OCI-LY7 (cell line): ENCODE data around the gene ANO9. TPM values are rescaled to one million over a fixed set of nuclear protein-coding genes. Genes with fewer than 3 reads are reported as not detected.

Experiments
- BruUV-seq: library from RNA; stranded (reverse); fragments of 400-500 nt; replicated peaks from 2 replicates; lab custom pipeline; 2021; lab: Mats Ljungman, UMichigan
- CTCF ChIA-PET: fragments of 300-600 bp; sonication (Branson Sonifier 250); formaldehyde crosslinking; loops from one replicate; lab custom pipeline; 2022; ENCODE audit warnings: antibody characterized with exemption; ENCODE audit not compliant: unreplicated experiment; lab: Charles Lee
- POLR2A ChIA-PET: fragments of 300-600 bp; sonication (Branson Sonifier 250); formaldehyde crosslinking; loops from one replicate; lab custom pipeline; 2022; ENCODE audit warnings: antibody characterized with exemption; lab: Charles Lee
- DNase-seq: peaks from one replicate; pipeline ENCODE4 v3.0.0-alpha.2; 2015; ENCODE audit warnings: low spot score
- H2AFZ ChIP-seq: fragments of 200-600 bp; sonication (generic), shearing (Covaris generic); 2 replicates; pipeline ENCODE4 v1.6.1; 2014; ENCODE audit warnings: mild to moderate bottlenecking, antibody characterized with exemption, low read length, moderate library complexity
- H3K27ac ChIP-seq: fragments of 200-600 bp; sonication (generic); 2 replicates; pipeline ENCODE4 v1.5.1; 2014; ENCODE audit warnings: mixed run types, low read depth, mild to moderate bottlenecking, moderate library complexity, low read length, inconsistent platforms; ENCODE audit not compliant: poor library complexity, severe bottlenecking
- H3K36me3 ChIP-seq: fragments of 200-600 bp; sonication (generic); 2 replicates; pipeline ENCODE4 v1.6.1; 2014; ENCODE audit warnings: mild to moderate bottlenecking, antibody characterized with exemption, low read length, moderate library complexity, mixed read lengths; ENCODE audit not compliant: insufficient read depth
- H3K4me1 ChIP-seq: fragments of 200-600 bp; sonication (generic); 2 replicates; pipeline ENCODE4 v1.5.1; 2014; ENCODE audit warnings: mild to moderate bottlenecking, low read length; ENCODE audit not compliant: insufficient read depth, poor library complexity, severe bottlenecking
- H3K4me2 ChIP-seq: fragments of 200-600 bp; sonication (generic); 2 replicates; pipeline ENCODE4 v1.6.1; 2014; ENCODE audit warnings: mild to moderate bottlenecking, low read length
- H3K4me3 ChIP-seq: fragments of 200-600 bp; sonication (generic); 2 replicates; pipeline ENCODE4 v1.5.1; 2014; ENCODE audit warnings: mild to moderate bottlenecking, low read depth, low read length; ENCODE audit not compliant: poor library complexity, severe bottlenecking
- H3K79me2 ChIP-seq: fragments of 200-600 bp; sonication (generic); 2 replicates; pipeline ENCODE4 v1.6.1; 2016; ENCODE audit warnings: low read depth, mild to moderate bottlenecking, low read length, moderate library complexity, mixed read lengths; ENCODE audit not compliant: insufficient read depth
- H3K9me2 ChIP-seq: fragments of 200-600 bp; sonication (generic); 2 replicates; pipeline ENCODE4 v1.6.1; 2016; ENCODE audit warnings: mild to moderate bottlenecking, low read length, mixed read lengths; ENCODE audit not compliant: insufficient read depth
- H3K9me3 ChIP-seq: fragments of 200-600 bp; sonication (generic); 2 replicates; pipeline ENCODE4 v1.6.1; 2014; ENCODE audit warnings: mild to moderate bottlenecking, mixed run types, low read length, mixed read lengths
- H4K20me1 ChIP-seq: fragments of 200-600 bp; sonication (generic); 2 replicates; pipeline ENCODE4 v1.6.1; 2014; ENCODE audit warnings: mild to moderate bottlenecking, antibody characterized with exemption, low read length, moderate library complexity, mixed read lengths; ENCODE audit not compliant: insufficient read depth
- EZH2phosphoT487 ChIP-seq: fragments of 200-600 bp; sonication (generic); IDR thresholded peaks from 2 replicates; pipeline ENCODE4 v1.6.1; 2018; ENCODE audit warnings: low read depth, borderline replicate concordance, mild to moderate bottlenecking, mixed run types, antibody characterized with exemption, low read length, moderate library complexity, mixed read lengths
- intact Hi-C: fragments of 100-400 bp; cut with micrococcal nuclease; formaldehyde crosslinking; loops from one replicate; pipeline ENCODE4 v1.10.0; 2022; ENCODE audit not compliant: unreplicated experiment
- total RNA-seq, 2 experiments: library from RNA; depleted of rRNA in 1 of 2; stranded (reverse); fragments of >200 nt in 1 of 2; shearing (Covaris generic) in 1 of 2; gene quantifications; 2 replicates each; pipeline ENCODE4 v1.2.3, GENCODE V29; 2014 to 2022
- TF ChIP-seq, protein P1 (sequence below): fragments of 200-600 bp; sonication (generic); conservative IDR thresholded peaks from 2 replicates; pipeline ENCODE4 v1.5.1; 2014; ENCODE audit warnings: mild to moderate bottlenecking, antibody characterized with exemption, low read length, moderate library complexity, mixed read lengths

Gene ANO9
- total RNA-seq, 2 experiments from 2014 or later = 25.7 to 27.6 TPM

DNA sequence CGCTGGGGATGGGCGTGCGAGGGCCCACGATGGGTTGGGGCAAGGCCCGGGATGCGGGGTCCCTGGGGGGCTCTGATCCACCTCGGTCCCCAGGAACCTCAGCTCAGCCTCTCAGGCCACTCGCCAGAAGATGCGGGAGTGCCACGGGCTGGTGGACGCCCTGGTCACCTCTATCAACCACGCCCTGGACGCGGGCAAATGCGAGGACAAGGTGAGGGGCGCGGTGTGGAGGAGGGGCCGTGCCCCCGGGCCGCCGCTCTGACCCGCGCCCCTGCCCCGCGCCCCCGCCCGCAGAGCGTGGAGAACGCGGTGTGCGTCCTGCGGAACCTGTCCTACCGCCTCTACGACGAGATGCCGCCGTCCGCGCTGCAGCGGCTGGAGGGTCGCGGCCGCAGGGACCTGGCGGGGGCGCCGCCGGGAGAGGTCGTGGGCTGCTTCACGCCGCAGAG lies 41.5 kb downstream of the ANO9 start:
- Histone ChIP-seq H3K36me3 (no peaks in the 10 kb centered on the region), H3K79me2 (no peaks in the 10 kb centered on the region), H3K4me1 (no peaks in the 10 kb centered on the region), H4K20me1 (no peaks in the 10 kb centered on the region), H3K9me2 (no peaks in the 10 kb centered on the region), H3K9me3 (no peaks in the 10 kb centered on the region), H3K27ac (no peak overlapping the region), H3K4me2 (no peak overlapping the region), H2AFZ (no peak overlapping the region), H3K4me3 (no peak overlapping the region)
- TF ChIP-seq EZH2phosphoT487 = no peak
- TF ChIP-seq, protein P1, sequence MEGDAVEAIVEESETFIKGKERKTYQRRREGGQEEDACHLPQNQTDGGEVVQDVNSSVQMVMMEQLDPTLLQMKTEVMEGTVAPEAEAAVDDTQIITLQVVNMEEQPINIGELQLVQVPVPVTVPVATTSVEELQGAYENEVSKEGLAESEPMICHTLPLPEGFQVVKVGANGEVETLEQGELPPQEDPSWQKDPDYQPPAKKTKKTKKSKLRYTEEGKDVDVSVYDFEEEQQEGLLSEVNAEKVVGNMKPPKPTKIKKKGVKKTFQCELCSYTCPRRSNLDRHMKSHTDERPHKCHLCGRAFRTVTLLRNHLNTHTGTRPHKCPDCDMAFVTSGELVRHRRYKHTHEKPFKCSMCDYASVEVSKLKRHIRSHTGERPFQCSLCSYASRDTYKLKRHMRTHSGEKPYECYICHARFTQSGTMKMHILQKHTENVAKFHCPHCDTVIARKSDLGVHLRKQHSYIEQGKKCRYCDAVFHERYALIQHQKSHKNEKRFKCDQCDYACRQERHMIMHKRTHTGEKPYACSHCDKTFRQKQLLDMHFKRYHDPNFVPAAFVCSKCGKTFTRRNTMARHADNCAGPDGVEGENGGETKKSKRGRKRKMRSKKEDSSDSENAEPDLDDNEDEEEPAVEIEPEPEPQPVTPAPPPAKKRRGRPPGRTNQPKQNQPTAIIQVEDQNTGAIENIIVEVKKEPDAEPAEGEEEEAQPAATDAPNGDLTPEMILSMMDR = no peak
- ChIA-PET POLR2A (no interaction called here), CTCF (no interaction called here)
- DNase-seq = no peak
- intact Hi-C loops = no loop called here
- BruUV-seq = no TSS peak

DNA sequence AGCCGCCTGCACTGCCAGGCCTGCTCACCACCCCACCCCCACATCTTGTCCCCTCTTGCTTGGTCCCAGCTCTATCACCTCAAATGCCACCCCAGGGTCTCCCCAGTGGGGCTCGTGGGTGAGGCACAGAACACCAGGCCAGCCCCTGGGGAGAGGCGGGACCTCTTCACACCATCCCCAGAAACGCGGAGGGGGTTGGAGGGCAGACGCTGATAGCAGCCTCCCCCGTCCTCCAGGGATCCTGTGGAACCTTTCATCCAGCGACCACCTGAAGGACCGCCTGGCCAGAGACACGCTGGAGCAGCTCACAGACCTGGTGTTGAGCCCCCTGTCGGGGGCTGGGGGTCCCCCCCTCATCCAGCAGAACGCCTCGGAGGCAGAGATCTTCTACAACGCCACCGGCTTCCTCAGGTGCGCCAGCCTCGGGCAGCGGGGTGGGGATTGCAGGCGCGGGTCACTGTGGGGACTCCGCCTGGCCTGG lies 42.0 kb downstream of the ANO9 start:
- H2AFZ ChIP-seq = no peak overlapping the region

DNA sequence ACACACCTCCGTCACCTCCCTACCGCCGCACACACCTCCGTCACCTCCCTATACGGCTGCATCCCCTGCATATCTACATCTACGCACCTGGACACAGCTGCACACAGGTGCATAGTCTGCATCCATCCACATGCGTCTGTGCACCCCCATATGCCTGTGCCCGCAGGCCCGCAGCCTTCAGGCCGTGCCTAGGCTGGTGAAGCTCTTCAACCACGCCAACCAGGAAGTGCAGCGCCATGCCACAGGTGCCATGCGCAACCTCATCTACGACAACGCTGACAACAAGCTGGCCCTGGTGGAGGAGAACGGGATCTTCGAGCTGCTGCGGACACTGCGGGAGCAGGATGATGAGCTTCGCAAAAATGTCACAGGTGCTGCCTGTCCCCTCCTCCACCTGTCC lies 43.0 kb downstream of the ANO9 start:
- CTCF ChIA-PET = no interaction called here

More for the DNA sequence above, 42.0 kb downstream of the ANO9 start:
- Histone ChIP-seq H3K9me3 (no peaks in the 10 kb centered on the region), H3K36me3 (no peaks in the 10 kb centered on the region), H3K4me2 (no peak overlapping the region), H4K20me1 (no peaks in the 10 kb centered on the region), H3K27ac (no peak overlapping the region), H3K9me2 (no peaks in the 10 kb centered on the region), H3K79me2 (no peaks in the 10 kb centered on the region), H3K4me3 (no peak overlapping the region), H3K4me1 (no peaks in the 10 kb centered on the region)
- intact Hi-C loops = no loop called here
- TF ChIP-seq, protein P1 = no peak
- TF ChIP-seq EZH2phosphoT487 = no peak
- no TSS peak for BruUV-seq
- DNase-seq = no peak
- ChIA-PET POLR2A (no interaction called here), CTCF (no interaction called here)

More for the DNA sequence above, 43.0 kb downstream of the ANO9 start:
- no peak overlapping the region for H3K27ac ChIP-seq
- BruUV-seq = no TSS peak
- intact Hi-C loops = no loop called here
- no peaks in the 10 kb centered on the region for H3K9me2 ChIP-seq
- no peak overlapping the region for H2AFZ ChIP-seq
- POLR2A ChIA-PET = interaction anchor here (0.6 kb wide), 1 partner anchor 97 kb away, joined by 3 read pairs; no protein-coding TSS in a partner anchor
- H3K4me2 ChIP-seq = no peak overlapping the region
- TF ChIP-seq, protein P1 = no peak
- TF ChIP-seq EZH2phosphoT487 = no peak
- DNase-seq = no peak
- H3K79me2 ChIP-seq = no peaks in the 10 kb centered on the region
- H3K4me1 ChIP-seq = no peaks in the 10 kb centered on the region
- H3K36me3 ChIP-seq = no peaks in the 10 kb centered on the region
- no peaks in the 10 kb centered on the region for H4K20me1 ChIP-seq
- no peak overlapping the region for H3K4me3 ChIP-seq
- H3K9me3 ChIP-seq = no peaks in the 10 kb centered on the region
